Liver (tissue), 9 donors: ENCODE results near the gene NIM1K. TPM values are rescaled to one million over a fixed set of nuclear protein-coding genes. Genes with fewer than 3 reads are reported as not detected.
"Not testable (repeated sequence)": the region's sequence is repeated elsewhere in the genome, so short reads cannot be mapped to it uniquely, and the experiment has no call there.

Experiments
- DNase-seq: peaks from one replicate; pipeline ENCODE4 v3.0.0-alpha.2; 2017; ENCODE audit warnings: low spot score
- H3K27ac ChIP-seq, 2 donors: one replicate each; pipeline ENCODE4 v1.7.0; 2013; ENCODE audit warnings: inconsistent platforms in 2 of 2, low read length in 2 of 2, control low read depth in 1 of 2, low read depth in 1 of 2, mild to moderate bottlenecking in 1 of 2
- H3K27me3 ChIP-seq, 4 donors: one replicate each; pipeline versions ENCODE4 v1.6.1 to v1.7.0; 2013; ENCODE audit warnings: low read length in 3 of 4, inconsistent platforms in 1 of 4, mild to moderate bottlenecking in 1 of 4, moderate library complexity in 1 of 4; ENCODE audit not compliant: control insufficient read depth in 4 of 4, insufficient read depth in 4 of 4
- H3K36me3 ChIP-seq, 4 donors: one replicate each; pipeline versions ENCODE4 v1.6.1 to v1.7.0; 2013; ENCODE audit warnings: low read length in 3 of 4, mild to moderate bottlenecking in 3 of 4, low read depth in 1 of 4, moderate library complexity in 1 of 4; ENCODE audit not compliant: control insufficient read depth in 4 of 4, insufficient read depth in 3 of 4
- H3K4me1 ChIP-seq, 4 donors: one replicate each; pipeline versions ENCODE4 v1.6.1 to v1.7.0; 2013; ENCODE audit warnings: low read length in 3 of 4, mild to moderate bottlenecking in 3 of 4, moderate library complexity in 1 of 4; ENCODE audit not compliant: control insufficient read depth in 4 of 4, insufficient read depth in 4 of 4
- H3K4me3 ChIP-seq, 3 donors: one replicate each; pipeline versions ENCODE4 v1.6.1 to v1.7.0; 2013; ENCODE audit warnings: low read length in 3 of 3, control low read depth in 1 of 3, low read depth in 1 of 3, mild to moderate bottlenecking in 1 of 3
- H3K9ac ChIP-seq, 2 donors: one replicate each; pipeline ENCODE4 v1.7.0; 2013; ENCODE audit warnings: low read length in 2 of 2, mild to moderate bottlenecking in 2 of 2, moderate library complexity in 2 of 2, control low read depth in 1 of 2, low read depth in 1 of 2
- H3K9me3 ChIP-seq, 4 donors: one replicate each; pipeline versions ENCODE4 v1.6.1 to v1.7.0; 2013; ENCODE audit warnings: low read length in 3 of 4; ENCODE audit not compliant: control insufficient read depth in 4 of 4
- EGR1 ChIP-seq, 2 donors: IDR thresholded peaks; 2 replicates each; pipeline ENCODE4 v1.6.1; 2016 to 2018; ENCODE audit warnings: antibody characterized with exemption in 2 of 2, low read depth in 2 of 2
- FOXA1 ChIP-seq: IDR thresholded peaks from 2 replicates; pipeline ENCODE4 v1.6.1; 2016; ENCODE audit warnings: antibody characterized with exemption
- FOXA2 ChIP-seq: IDR thresholded peaks from 2 replicates; pipeline ENCODE4 v1.6.1; 2016; ENCODE audit warnings: antibody characterized with exemption
- GABPA ChIP-seq, 2 donors: IDR thresholded peaks in 1 of 2; conservative IDR thresholded peaks in 1 of 2; 2 replicates each; pipeline ENCODE4 v1.6.1; 2016; ENCODE audit warnings: antibody characterized with exemption in 2 of 2, mild to moderate bottlenecking in 1 of 2, moderate library complexity in 1 of 2
- HNF4A ChIP-seq, 2 donors: conservative IDR thresholded peaks; 2 replicates each; pipeline ENCODE4 v1.6.1; 2016; ENCODE audit warnings: antibody characterized with exemption in 2 of 2, mild to moderate bottlenecking in 2 of 2
- HNF4G ChIP-seq: IDR thresholded peaks from 2 replicates; pipeline ENCODE4 v1.6.1; 2016; ENCODE audit warnings: antibody characterized with exemption
- JUND ChIP-seq, 2 donors: IDR thresholded peaks; 2 replicates each; pipeline ENCODE4 v1.6.1; 2016; ENCODE audit warnings: antibody characterized with exemption in 2 of 2
- NR2F2 ChIP-seq: IDR thresholded peaks from 2 replicates; pipeline ENCODE4 v1.6.1; 2016; ENCODE audit warnings: antibody characterized with exemption
- RAD21 ChIP-seq, 2 donors: IDR thresholded peaks; 2 replicates each; pipeline ENCODE4 v1.6.1; 2016; ENCODE audit warnings: antibody characterized with exemption in 2 of 2, mild to moderate bottlenecking in 2 of 2
- RXRA ChIP-seq, 2 donors: IDR thresholded peaks; 2 replicates each; pipeline ENCODE4 v1.6.1; 2017 to 2018; ENCODE audit warnings: antibody characterized with exemption in 2 of 2, mild to moderate bottlenecking in 1 of 2
- SP1 ChIP-seq: IDR thresholded peaks from 2 replicates; pipeline ENCODE4 v1.6.1; 2018; ENCODE audit warnings: antibody characterized with exemption, mild to moderate bottlenecking
- TAF1 ChIP-seq: conservative IDR thresholded peaks from 2 replicates; pipeline ENCODE4 v1.6.1; 2016; ENCODE audit warnings: antibody characterized with exemption, mild to moderate bottlenecking
- YY1 ChIP-seq: IDR thresholded peaks from 2 replicates; pipeline ENCODE4 v1.6.1; 2016; ENCODE audit warnings: antibody characterized with exemption, mild to moderate bottlenecking
- WGBS: extraction: QIAGEN DNeasy Blood & Tissue Kit; methylation state at CpG from one replicate; pipeline ENCODE4 v1.1.7; 2013; 5-methylcytosine and 5-hydroxymethylcytosine counted together
- polyA plus RNA-seq, 2 donors: library from polyadenylated mRNA; stranded (reverse) in 1 of 2; unstranded in 1 of 2; fragments of 200-250 nt in 1 of 2; fragments of >200 nt in 1 of 2; fragmentation: Nextera tagmentation in 1 of 2; extraction: Ambion mirVana in 1 of 2; gene quantifications; one replicate each; pipeline versions ENCODE4 v1.2.1 to v1.2.3, GENCODE V29; 2013 to 2015
- total RNA-seq, 2 donors: library from RNA; depleted of rRNA; stranded (reverse); fragments of >200 nt; gene quantifications; one replicate each; pipeline ENCODE4 v1.2.3, GENCODE V29; 2014
- TF ChIP-seq, protein P1 (sequence below): IDR thresholded peaks from 2 replicates; pipeline ENCODE4 v1.6.1; 2016; ENCODE audit warnings: antibody characterized with exemption
- TF ChIP-seq, protein P2 (sequence below): IDR thresholded peaks from 2 replicates; pipeline ENCODE4 v1.6.1; 2016; ENCODE audit warnings: antibody characterized with exemption, mild to moderate bottlenecking
- TF ChIP-seq, protein P3 (sequence below): IDR thresholded peaks from 2 replicates; pipeline ENCODE4 v1.6.1; 2016; ENCODE audit warnings: antibody characterized with exemption
- TF ChIP-seq, protein P4 (sequence below): IDR thresholded peaks from 2 replicates; pipeline ENCODE4 v1.6.1; 2016; ENCODE audit warnings: antibody characterized with exemption
- TF ChIP-seq, protein P5 (sequence below): fragments of 150-350 bp; IDR thresholded peaks from 2 replicates; pipeline ENCODE4 v1.5.1; 2017; ENCODE audit warnings: improper control_type of control experiment, low read depth, low read length; ENCODE audit not compliant: missing input control
- donor health status: healthy.
- donor health status: healthy.
- donor health status: healthy.
- donor health status: healthy.
- donor health status: healthy.

The NIM1K gene
- total and polyA plus RNA-seq, 4 donors = 0.07 to 0.15 TPM; not detected in 2

DNA sequence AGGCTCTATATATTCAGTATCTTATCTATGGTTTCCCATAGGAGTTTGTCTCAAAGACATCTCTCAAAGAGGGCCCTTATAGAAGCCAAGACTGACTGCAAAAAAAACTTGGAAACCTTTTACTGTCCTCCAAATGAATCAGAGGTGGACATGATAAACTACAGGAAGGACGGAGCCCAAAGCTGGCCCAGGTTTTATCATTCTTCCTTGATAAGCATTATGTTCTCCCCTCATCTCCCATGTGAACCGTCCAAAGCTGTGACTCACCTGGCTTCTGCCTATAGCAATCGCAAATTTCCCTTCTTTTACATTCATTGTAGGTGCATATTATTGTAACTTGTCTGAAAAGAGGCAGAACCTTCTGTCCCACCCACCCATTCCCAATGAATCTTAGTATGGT lies 35.0 kb upstream of the NIM1K start (continued):
- TF ChIP-seq, protein P1, sequence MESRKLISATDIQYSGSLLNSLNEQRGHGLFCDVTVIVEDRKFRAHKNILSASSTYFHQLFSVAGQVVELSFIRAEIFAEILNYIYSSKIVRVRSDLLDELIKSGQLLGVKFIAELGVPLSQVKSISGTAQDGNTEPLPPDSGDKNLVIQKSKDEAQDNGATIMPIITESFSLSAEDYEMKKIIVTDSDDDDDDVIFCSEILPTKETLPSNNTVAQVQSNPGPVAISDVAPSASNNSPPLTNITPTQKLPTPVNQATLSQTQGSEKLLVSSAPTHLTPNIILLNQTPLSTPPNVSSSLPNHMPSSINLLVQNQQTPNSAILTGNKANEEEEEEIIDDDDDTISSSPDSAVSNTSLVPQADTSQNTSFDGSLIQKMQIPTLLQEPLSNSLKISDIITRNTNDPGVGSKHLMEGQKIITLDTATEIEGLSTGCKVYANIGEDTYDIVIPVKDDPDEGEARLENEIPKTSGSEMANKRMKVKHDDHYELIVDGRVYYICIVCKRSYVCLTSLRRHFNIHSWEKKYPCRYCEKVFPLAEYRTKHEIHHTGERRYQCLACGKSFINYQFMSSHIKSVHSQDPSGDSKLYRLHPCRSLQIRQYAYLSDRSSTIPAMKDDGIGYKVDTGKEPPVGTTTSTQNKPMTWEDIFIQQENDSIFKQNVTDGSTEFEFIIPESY = no peak
- TF ChIP-seq SP1 (no peak), NR2F2 (no peak), RAD21 (IDR thresholded peaks at IDR 0.05) (no peak), YY1 (no peak), RXRA (IDR thresholded peaks at IDR 0.05) (no peak), FOXA1 (no peak), GABPA (IDR thresholded peaks at IDR 0.05 in 1 of 2, conservative IDR thresholded peaks at IDR 0.05 in 1 of 2) (no peak), TAF1 (no peak)

DNA sequence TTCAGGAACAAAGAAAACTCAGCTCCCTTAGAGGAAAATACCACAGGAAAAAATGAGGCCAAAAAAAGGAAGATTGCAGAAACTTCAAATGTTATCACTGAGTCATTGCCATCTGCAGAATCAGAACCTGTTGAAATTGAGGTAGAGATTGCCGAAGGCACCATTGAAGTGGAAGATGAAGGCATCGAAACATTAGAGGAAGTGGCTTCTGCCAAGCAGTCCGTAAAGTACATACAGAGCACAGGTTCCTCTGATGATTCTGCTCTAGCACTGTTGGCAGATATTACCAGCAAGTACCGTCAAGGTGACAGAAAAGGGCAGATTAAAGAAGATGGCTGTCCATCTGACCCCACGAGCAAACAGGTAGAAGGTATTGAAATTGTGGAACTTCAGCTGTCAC lies 30.8 kb upstream of the NIM1K start:
- Histone ChIP-seq H3K27me3 (no peaks in the 10 kb centered on the region), H3K4me1 (no peaks in the 10 kb centered on the region), H3K4me3 (no peak overlapping the region), H3K27ac (no peak overlapping the region), H3K9ac (no peak overlapping the region), H3K36me3 (peaks cover 2 to 30% (median 15%) of the 10 kb centered on the region in 4 donors), H3K9me3 (no peaks in the 10 kb centered on the region)
- TF ChIP-seq TAF1 (no peak), RXRA (IDR thresholded peaks at IDR 0.05) (no peak), FOXA2 (no peak), NR2F2 (no peak), RAD21 (IDR thresholded peaks at IDR 0.05) (no peak), HNF4G (no peak), EGR1 (IDR thresholded peaks at IDR 0.05; ENCODE audit: low read depth in 2 of 2) (no peak), FOXA1 (no peak), YY1 (no peak), HNF4A (conservative IDR thresholded peaks at IDR 0.05) (no peak), JUND (IDR thresholded peaks at IDR 0.05) (no peak), GABPA (IDR thresholded peaks at IDR 0.05 in 1 of 2, conservative IDR thresholded peaks at IDR 0.05 in 1 of 2) (no peak), SP1 (no peak)
- TF ChIP-seq, protein P2, sequence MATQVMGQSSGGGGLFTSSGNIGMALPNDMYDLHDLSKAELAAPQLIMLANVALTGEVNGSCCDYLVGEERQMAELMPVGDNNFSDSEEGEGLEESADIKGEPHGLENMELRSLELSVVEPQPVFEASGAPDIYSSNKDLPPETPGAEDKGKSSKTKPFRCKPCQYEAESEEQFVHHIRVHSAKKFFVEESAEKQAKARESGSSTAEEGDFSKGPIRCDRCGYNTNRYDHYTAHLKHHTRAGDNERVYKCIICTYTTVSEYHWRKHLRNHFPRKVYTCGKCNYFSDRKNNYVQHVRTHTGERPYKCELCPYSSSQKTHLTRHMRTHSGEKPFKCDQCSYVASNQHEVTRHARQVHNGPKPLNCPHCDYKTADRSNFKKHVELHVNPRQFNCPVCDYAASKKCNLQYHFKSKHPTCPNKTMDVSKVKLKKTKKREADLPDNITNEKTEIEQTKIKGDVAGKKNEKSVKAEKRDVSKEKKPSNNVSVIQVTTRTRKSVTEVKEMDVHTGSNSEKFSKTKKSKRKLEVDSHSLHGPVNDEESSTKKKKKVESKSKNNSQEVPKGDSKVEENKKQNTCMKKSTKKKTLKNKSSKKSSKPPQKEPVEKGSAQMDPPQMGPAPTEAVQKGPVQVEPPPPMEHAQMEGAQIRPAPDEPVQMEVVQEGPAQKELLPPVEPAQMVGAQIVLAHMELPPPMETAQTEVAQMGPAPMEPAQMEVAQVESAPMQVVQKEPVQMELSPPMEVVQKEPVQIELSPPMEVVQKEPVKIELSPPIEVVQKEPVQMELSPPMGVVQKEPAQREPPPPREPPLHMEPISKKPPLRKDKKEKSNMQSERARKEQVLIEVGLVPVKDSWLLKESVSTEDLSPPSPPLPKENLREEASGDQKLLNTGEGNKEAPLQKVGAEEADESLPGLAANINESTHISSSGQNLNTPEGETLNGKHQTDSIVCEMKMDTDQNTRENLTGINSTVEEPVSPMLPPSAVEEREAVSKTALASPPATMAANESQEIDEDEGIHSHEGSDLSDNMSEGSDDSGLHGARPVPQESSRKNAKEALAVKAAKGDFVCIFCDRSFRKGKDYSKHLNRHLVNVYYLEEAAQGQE = no peak
- TF ChIP-seq, protein P3, sequence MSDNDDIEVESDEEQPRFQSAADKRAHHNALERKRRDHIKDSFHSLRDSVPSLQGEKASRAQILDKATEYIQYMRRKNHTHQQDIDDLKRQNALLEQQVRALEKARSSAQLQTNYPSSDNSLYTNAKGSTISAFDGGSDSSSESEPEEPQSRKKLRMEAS = no peak
- TF ChIP-seq, protein P1 = no peak
- TF ChIP-seq, protein P4, sequence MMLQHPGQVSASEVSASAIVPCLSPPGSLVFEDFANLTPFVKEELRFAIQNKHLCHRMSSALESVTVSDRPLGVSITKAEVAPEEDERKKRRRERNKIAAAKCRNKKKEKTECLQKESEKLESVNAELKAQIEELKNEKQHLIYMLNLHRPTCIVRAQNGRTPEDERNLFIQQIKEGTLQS = no peak
- TF ChIP-seq, protein P5, sequence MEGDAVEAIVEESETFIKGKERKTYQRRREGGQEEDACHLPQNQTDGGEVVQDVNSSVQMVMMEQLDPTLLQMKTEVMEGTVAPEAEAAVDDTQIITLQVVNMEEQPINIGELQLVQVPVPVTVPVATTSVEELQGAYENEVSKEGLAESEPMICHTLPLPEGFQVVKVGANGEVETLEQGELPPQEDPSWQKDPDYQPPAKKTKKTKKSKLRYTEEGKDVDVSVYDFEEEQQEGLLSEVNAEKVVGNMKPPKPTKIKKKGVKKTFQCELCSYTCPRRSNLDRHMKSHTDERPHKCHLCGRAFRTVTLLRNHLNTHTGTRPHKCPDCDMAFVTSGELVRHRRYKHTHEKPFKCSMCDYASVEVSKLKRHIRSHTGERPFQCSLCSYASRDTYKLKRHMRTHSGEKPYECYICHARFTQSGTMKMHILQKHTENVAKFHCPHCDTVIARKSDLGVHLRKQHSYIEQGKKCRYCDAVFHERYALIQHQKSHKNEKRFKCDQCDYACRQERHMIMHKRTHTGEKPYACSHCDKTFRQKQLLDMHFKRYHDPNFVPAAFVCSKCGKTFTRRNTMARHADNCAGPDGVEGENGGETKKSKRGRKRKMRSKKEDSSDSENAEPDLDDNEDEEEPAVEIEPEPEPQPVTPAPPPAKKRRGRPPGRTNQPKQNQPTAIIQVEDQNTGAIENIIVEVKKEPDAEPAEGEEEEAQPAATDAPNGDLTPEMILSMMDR = no peak
- DNase-seq = no peak
- 90% methylated on average over 5 of the region's 5 CpGs for WGBS

DNA sequence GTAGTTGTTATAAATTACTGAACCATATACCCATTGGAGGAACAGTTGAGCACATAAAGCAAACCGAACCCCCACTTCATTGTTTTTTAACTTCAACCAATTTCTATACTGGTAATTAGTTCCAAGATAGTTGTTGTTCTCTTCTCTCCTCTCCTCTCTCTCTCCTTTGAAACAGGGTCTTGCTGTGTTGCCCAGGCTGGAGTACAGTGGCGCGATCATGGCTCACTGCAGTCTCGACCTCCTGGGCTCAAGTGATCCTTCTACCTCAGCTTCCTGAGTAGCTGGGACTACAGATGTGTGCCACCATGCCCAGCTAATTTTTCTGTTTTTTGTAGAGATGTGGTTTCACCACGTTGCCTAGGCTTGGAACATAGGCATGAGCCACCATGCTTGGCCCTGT lies 27.2 kb upstream of the NIM1K start:
- not testable (repeated sequence) for H3K27me3 ChIP-seq, H3K9me3 ChIP-seq, H3K27ac ChIP-seq, H3K4me3 ChIP-seq, H3K9ac ChIP-seq, DNase-seq, H3K4me1 ChIP-seq
- peaks cover 2 to 33% (median 16%) of the 10 kb centered on the region in 4 donors for H3K36me3 ChIP-seq
- 87% methylated on average over 5 of the region's 5 CpGs for WGBS
